K562 (cell line): ENCODE results near the gene TBC1D10A. TPM values are rescaled to one million over a fixed set of nuclear protein-coding genes. Genes with fewer than 3 reads are reported as not detected.
A peak's percentile ranks its signal among the peaks of the same experiment; 100 is the strongest.

Source experiments
- ARNT ChIP-seq, 2 experiments: fragments of 450-650 bp; IDR thresholded peaks; 2 replicates each; pipeline ENCODE4 v1.6.1; 2016; ENCODE audit warnings: mild to moderate bottlenecking in 1 of 2
- CBFA2T2 ChIP-seq: fragments of 450-650 bp; conservative IDR thresholded peaks from 2 replicates; pipeline ENCODE4 v1.6.1; 2017; ENCODE audit warnings: mild to moderate bottlenecking
- COPS2 ChIP-seq: fragments of 450-650 bp; conservative IDR thresholded peaks from 2 replicates; pipeline ENCODE4 v1.6.1; 2016; ENCODE audit warnings: mild to moderate bottlenecking, moderate library complexity
- NELFE ChIP-seq: IDR thresholded peaks from 2 replicates; pipeline ENCODE4 v1.6.1; 2011; ENCODE audit warnings: mild to moderate bottlenecking; ENCODE audit not compliant: insufficient read depth, insufficient read length
- RBM39 ChIP-seq: fragments of 200-400 bp; formaldehyde crosslinking; optimal IDR thresholded peaks from 2 replicates; pipeline ENCODE3; 2018; ENCODE audit warnings: low read depth, low read length
- STAG1 ChIP-seq: sonication (generic); formaldehyde crosslinking; IDR thresholded peaks from 2 replicates; pipeline ENCODE4 v1.5.0; 2020; ENCODE audit warnings: missing genetic modification reagents, borderline replicate concordance
- TEAD1 ChIP-seq, 2 experiments: fragments of 450-650 bp in 1 of 2; sonication (generic) in 1 of 2; formaldehyde crosslinking; IDR thresholded peaks; 2 replicates each; pipeline versions ENCODE4 v1.4.0 to v1.8.0; 2020 to 2022; ENCODE audit warnings: mild to moderate bottlenecking in 2 of 2, missing genetic modification reagents in 1 of 2
- TEAD4 ChIP-seq, 2 experiments: sonication (generic) in 1 of 2; formaldehyde crosslinking in 1 of 2; IDR thresholded peaks; 2 replicates each; pipeline versions ENCODE4 v1.6.1 to v1.8.0; 2012 to 2022; ENCODE audit warnings: borderline replicate concordance in 1 of 2, inconsistent platforms in 1 of 2, low read length in 1 of 2, mild to moderate bottlenecking in 1 of 2, missing genetic modification reagents in 1 of 2
- ZBTB5 ChIP-seq: fragments of 450-650 bp; IDR thresholded peaks from 2 replicates; pipeline ENCODE4 v1.6.1; 2017; ENCODE audit warnings: antibody characterized with exemption
- ZHX1 ChIP-seq: fragments of 150-350 bp; conservative IDR thresholded peaks from 2 replicates; pipeline ENCODE4 v1.6.1; 2014; ENCODE audit warnings: low read length
- ZNF263 ChIP-seq: sonication (generic); formaldehyde crosslinking; IDR thresholded peaks from 2 replicates; pipeline ENCODE4 v1.8.0; 2022; ENCODE audit warnings: mild to moderate bottlenecking, missing genetic modification reagents, borderline replicate concordance
- ZNF324 ChIP-seq: fragments of 250-450 bp; sonication (Bioruptor Pico); IDR thresholded peaks from 2 replicates; pipeline ENCODE4 v1.4.0; 2020; ENCODE audit warnings: mild to moderate bottlenecking
- ZNF449 ChIP-seq: fragments of 250-450 bp; sonication (Bioruptor Pico); IDR thresholded peaks from 2 replicates; pipeline ENCODE4 v1.8.0; 2022; ENCODE audit warnings: moderate library complexity, mild to moderate bottlenecking, inconsistent platforms
- polyA plus RNA-seq, 8 experiments: library from polyadenylated mRNA; depleted of rRNA in 4 of 8; stranded (reverse) in 5 of 8; unstranded in 3 of 8; fragments of >200 nt; fragmentation: Nextera tagmentation in 2 of 8; fragmentation: Illumina TruSeq in 1 of 8; extraction: Ambion mirVana in 2 of 8; extraction: Trizol in 1 of 8; gene quantifications; 2 replicates each; pipeline versions ENCODE4 v1.2.1 to v1.2.3, GENCODE V29; 2011 to 2014; ENCODE audit warnings: inconsistent platforms in 1 of 8, missing spikeins in 1 of 8
- total RNA-seq, 7 experiments: library from RNA; depleted of rRNA in 6 of 7; stranded (reverse); fragments of >200 nt in 6 of 7; fragmentation: Illumina TruSeq in 2 of 7; extraction: Trizol in 2 of 7; gene quantifications; 2 replicates each; pipeline versions ENCODE4 v1.2.1 to v1.2.3, GENCODE V29; 2011 to 2021; ENCODE audit warnings: low replicate concordance in 1 of 7

TBC1D10A gene
- total and polyA plus RNA-seq, 9 of the 15 experiments (the other 6 are each of a cell fraction or from before 2014, with no cell fraction given): 0.13 to 10.4 (median 4.6) TPM

GRCh38 chr22:30305906-30306626 is 20.7 kb downstream of the TBC1D10A start (continued):
- TF ChIP-seq ZNF324 (CRISPR knock-in tag) (no peak), ZBTB5 (no peak), STAG1 (CRISPR knock-in tag) (no peak), CBFA2T2 (peak; percentile 56), NELFE (no peak), ZNF449 (CRISPR knock-in tag) (no peak), RBM39 (no peak), TEAD4 (IDR thresholded peaks at IDR 0.05; ENCODE audit: low read length) (peak; percentile 52; the same call in 1 of the 2 replicates), TEAD4 (CRISPR knock-in tag; IDR thresholded peaks at IDR 0.05; ENCODE audit: borderline replicate concordance) (no peak), TEAD1 (CRISPR knock-in tag; IDR thresholded peaks at IDR 0.05) (no peak), COPS2 (no peak), ZNF263 (CRISPR knock-in tag) (no peak), ZHX1 (no peak), ARNT (IDR thresholded peaks at IDR 0.05) (no peak)
